B cell (primary cell): Measurements from ENCODE around the gene IQGAP1. TPM values are rescaled to one million over a fixed set of nuclear protein-coding genes. Genes with fewer than 3 reads are reported as not detected.

Experiments
- ATAC-seq: fragments of 200-7000 bp; cut with Tn5 transposase; one replicate; pipeline ENCODE4 v1.10.0; 2021; ENCODE audit warnings: low read depth, mild to moderate bottlenecking, moderate number of reproducible peaks, moderate library complexity
- CTCF ChIA-PET: fragments of 350-600 bp; sonication (Branson Sonifier 250); formaldehyde crosslinking; loops from one replicate; lab custom pipeline; 2021; ENCODE audit warnings: antibody characterized with exemption, inconsistent platforms; lab: Charles Lee
- POLR2A ChIA-PET: fragments of 350-600 bp; sonication (Branson Sonifier 250); formaldehyde crosslinking; loops from one replicate; lab custom pipeline; 2021; ENCODE audit warnings: antibody characterized with exemption; lab: Charles Lee
- DNase-seq: peaks from one replicate; pipeline ENCODE4 v3.0.0; 2013
- H2AFZ ChIP-seq: 2 replicates; pipeline ENCODE4 v1.6.1; 2012; ENCODE audit warnings: mild to moderate bottlenecking, low read depth, low read length; ENCODE audit not compliant: insufficient read depth, poor library complexity, severe bottlenecking
- H3K27ac ChIP-seq, 2 donors: 1 replicate in 1 of 2; 2 replicates in 1 of 2; pipeline ENCODE4 v1.5.1; 2012 to 2013; ENCODE audit warnings: low read length in 2 of 2, mild to moderate bottlenecking in 2 of 2, moderate library complexity in 1 of 2
- H3K27me3 ChIP-seq, 4 experiments: fragments of 200-600 bp in 1 of 4; sonication (generic) in 1 of 4; replicated peaks in 1 of 4; 1 replicate in 2 of 4; 2 replicates in 2 of 4; pipeline versions ENCODE4 v1.6.1 to v1.7.0; 2013 to 2016; ENCODE audit warnings: low read length in 3 of 4, mild to moderate bottlenecking in 2 of 4, mixed read lengths in 1 of 4, moderate library complexity in 1 of 4; ENCODE audit not compliant: insufficient read depth in 4 of 4, control insufficient read depth in 3 of 4; ENCODE audit errors: control extremely low read depth in 1 of 4
- H3K36me3 ChIP-seq, 2 experiments: replicated peaks in 1 of 2; 1 replicate in 1 of 2; 2 replicates in 1 of 2; pipeline versions ENCODE4 v1.6.1 to v1.7.1; 2013; ENCODE audit warnings: low read length in 1 of 2; ENCODE audit not compliant: insufficient read depth in 2 of 2, control insufficient read depth in 1 of 2; ENCODE audit errors: control extremely low read depth in 1 of 2, extremely low read depth in 1 of 2
- H3K4me1 ChIP-seq, 2 donors: fragments of 200-600 bp in 1 of 2; sonication (generic) in 1 of 2; 1 replicate in 1 of 2; 2 replicates in 1 of 2; pipeline versions ENCODE4 v1.5.1 to v1.6.1; 2013 to 2017; ENCODE audit warnings: low read length in 2 of 2; ENCODE audit not compliant: control insufficient read depth in 2 of 2, insufficient read depth in 2 of 2
- H3K4me2 ChIP-seq: replicated peaks from 2 replicates; pipeline ENCODE3; 2012; ENCODE audit warnings: mild to moderate bottlenecking, low read depth, low read length; ENCODE audit not compliant: poor library complexity, severe bottlenecking
- H3K4me3 ChIP-seq, 5 experiments: fragments of 200-600 bp in 1 of 5; sonication (generic) in 1 of 5; 1 replicate in 3 of 5; 2 replicates in 2 of 5; pipeline versions ENCODE4 v1.5.1 to v1.7.0; 2011 to 2016; ENCODE audit warnings: low read length in 4 of 5, mild to moderate bottlenecking in 4 of 5, low read depth in 2 of 5, control low read depth in 1 of 5, moderate library complexity in 1 of 5; ENCODE audit not compliant: insufficient read depth in 1 of 5; ENCODE audit errors: control extremely low read depth in 1 of 5, extremely low read depth in 1 of 5
- H3K79me2 ChIP-seq: fragments of 200-600 bp; sonication (generic); one replicate; pipeline ENCODE4 v1.6.0; 2016; ENCODE audit warnings: low read length; ENCODE audit not compliant: control insufficient read depth, insufficient read depth
- H3K9ac ChIP-seq: fragments of 200-600 bp; sonication (generic); 2 replicates; pipeline ENCODE4 v1.6.1; 2017; ENCODE audit warnings: mild to moderate bottlenecking, low read length, moderate library complexity
- H3K9me3 ChIP-seq, 3 donors: one replicate each; pipeline versions ENCODE4 v1.6.1 to v1.7.1; 2013; ENCODE audit warnings: low read length in 2 of 3; ENCODE audit not compliant: control insufficient read depth in 2 of 3, insufficient read depth in 1 of 3; ENCODE audit errors: control extremely low read depth in 1 of 3
- H4K20me1 ChIP-seq: 2 replicates; pipeline ENCODE4 v1.6.0; 2012; ENCODE audit warnings: mild to moderate bottlenecking, low read length; ENCODE audit not compliant: insufficient read depth, control insufficient read depth, poor library complexity, severe bottlenecking
- H3K27ac Mint-ChIP-seq: one replicate; pipeline ENCODE4 v1.8.0; 2021; ENCODE audit warnings: mixed read lengths
- H3K27me3 Mint-ChIP-seq: one replicate; pipeline ENCODE4 v1.8.0; 2021; ENCODE audit warnings: mixed read lengths
- H3K4me1 Mint-ChIP-seq: one replicate; pipeline ENCODE4 v1.8.0; 2021; ENCODE audit warnings: mixed read lengths
- H3K4me3 Mint-ChIP-seq: one replicate; pipeline ENCODE4 v1.8.0; 2021; ENCODE audit warnings: mixed read lengths
- H3K9me3 Mint-ChIP-seq: one replicate; pipeline ENCODE4 v1.8.0; 2022; ENCODE audit warnings: mixed read lengths; ENCODE audit not compliant: insufficient read depth
- EZH2 ChIP-seq: IDR thresholded peaks from 2 replicates; pipeline ENCODE4 v1.6.1; 2012; ENCODE audit warnings: borderline replicate concordance, low read depth, mild to moderate bottlenecking, moderate library complexity, low read length; ENCODE audit not compliant: insufficient read depth, poor library complexity, severe bottlenecking
- WGBS: methylation state at CpG from one replicate; pipeline ENCODE4 v1.1.5; 2013; ENCODE audit warnings: missing lambda C conversion rate; ENCODE audit not compliant: insufficient coverage; 5-methylcytosine and 5-hydroxymethylcytosine counted together
- intact Hi-C: fragments of 100-400 bp; cut with micrococcal nuclease; formaldehyde crosslinking; loops from one replicate; pipeline ENCODE4 v1.10.0; 2022
- polyA plus RNA-seq: library from polyadenylated mRNA; depleted of rRNA; stranded (reverse); fragments of >200 nt; gene quantifications from 2 replicates; pipeline ENCODE4 v1.2.3, GENCODE V29; 2012
- total RNA-seq, 2 donors: library from RNA; stranded (reverse); fragments of 120-200 nt in 1 of 2; gene quantifications; 1 replicate in 1 of 2; 2 replicates in 1 of 2; pipeline versions ENCODE4 v1.2.3 to v1.2.4, GENCODE V29; 2013 to 2022
- TF ChIP-seq, protein P1 (sequence below): fragments of 200-600 bp; IDR thresholded peaks from one replicate; pipeline ENCODE4 v1.8.0; 2022; ENCODE audit warnings: antibody characterized with exemption, mild to moderate bottlenecking

Gene IQGAP1
- total and polyA plus RNA-seq, 2 donors (not counting 1 experiment from before 2014, with no cell fraction given), result 49.7 to 216 TPM

DNA sequence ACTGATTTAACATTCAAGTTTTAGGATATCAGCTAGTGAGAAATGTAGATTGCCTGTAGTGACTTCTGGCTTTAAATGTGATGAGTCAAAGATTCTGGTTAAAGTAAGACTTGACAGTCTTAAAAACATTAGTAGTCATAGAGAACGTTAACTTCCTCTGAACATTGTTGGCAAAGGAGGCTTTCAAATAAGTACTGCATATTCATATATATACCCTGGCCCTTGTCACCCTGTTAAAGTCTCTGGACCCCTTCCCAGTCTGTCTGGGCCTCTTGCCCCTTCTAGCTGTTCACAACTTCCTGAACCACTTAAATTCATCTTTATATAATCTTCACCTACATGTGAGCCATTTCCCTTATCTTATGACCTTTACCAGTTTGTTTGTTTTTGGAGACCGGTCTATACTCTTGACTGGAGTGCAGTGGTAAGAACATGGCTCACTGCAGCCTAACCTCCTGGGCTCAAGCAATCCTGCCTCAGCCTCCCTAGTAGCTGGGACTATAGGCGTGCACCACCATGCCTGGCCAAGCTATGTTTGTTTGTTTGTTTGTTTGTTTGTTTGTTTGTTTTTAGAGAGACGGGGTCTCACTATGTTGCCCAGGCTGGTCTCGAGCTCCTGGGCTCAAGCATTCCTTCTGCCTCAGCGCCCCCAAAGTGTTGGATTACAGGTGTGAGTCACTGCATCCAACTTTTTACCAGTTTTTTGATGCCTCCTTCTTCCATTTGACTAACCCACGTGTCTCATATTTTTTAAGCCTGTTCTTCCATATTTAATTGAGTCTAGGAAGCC, 77.3 kb downstream of the IQGAP1 start:
- no peak for ATAC-seq
- Histone ChIP-seq H3K27ac (no peak overlapping the region), H3K4me3 (no peak overlapping the region), H3K79me2 (no peaks in the 10 kb centered on the region), H3K4me2 (no peak overlapping the region), H3K36me3 (peaks cover 5 to 85% of the 10 kb centered on the region in 2 experiments), H3K27me3 (no peaks in the 10 kb centered on the region), H3K9me3 (no peaks in the 10 kb centered on the region), H2AFZ (no peak overlapping the region), H4K20me1 (no peaks in the 10 kb centered on the region), H3K4me1 (no peaks in the 10 kb centered on the region), H3K9ac (no peak overlapping the region)
- Mint-ChIP-seq H3K27ac (peak overlapping the region; percentile 1), H3K9me3 (no peaks in the 10 kb centered on the region), H3K4me3 (no peak overlapping the region), H3K4me1 (no peaks in the 10 kb centered on the region), H3K27me3 (no peaks in the 10 kb centered on the region)
- TF ChIP-seq EZH2, result no peak
- TF ChIP-seq, protein P1, sequence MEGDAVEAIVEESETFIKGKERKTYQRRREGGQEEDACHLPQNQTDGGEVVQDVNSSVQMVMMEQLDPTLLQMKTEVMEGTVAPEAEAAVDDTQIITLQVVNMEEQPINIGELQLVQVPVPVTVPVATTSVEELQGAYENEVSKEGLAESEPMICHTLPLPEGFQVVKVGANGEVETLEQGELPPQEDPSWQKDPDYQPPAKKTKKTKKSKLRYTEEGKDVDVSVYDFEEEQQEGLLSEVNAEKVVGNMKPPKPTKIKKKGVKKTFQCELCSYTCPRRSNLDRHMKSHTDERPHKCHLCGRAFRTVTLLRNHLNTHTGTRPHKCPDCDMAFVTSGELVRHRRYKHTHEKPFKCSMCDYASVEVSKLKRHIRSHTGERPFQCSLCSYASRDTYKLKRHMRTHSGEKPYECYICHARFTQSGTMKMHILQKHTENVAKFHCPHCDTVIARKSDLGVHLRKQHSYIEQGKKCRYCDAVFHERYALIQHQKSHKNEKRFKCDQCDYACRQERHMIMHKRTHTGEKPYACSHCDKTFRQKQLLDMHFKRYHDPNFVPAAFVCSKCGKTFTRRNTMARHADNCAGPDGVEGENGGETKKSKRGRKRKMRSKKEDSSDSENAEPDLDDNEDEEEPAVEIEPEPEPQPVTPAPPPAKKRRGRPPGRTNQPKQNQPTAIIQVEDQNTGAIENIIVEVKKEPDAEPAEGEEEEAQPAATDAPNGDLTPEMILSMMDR, result no peak
- ChIA-PET POLR2A (interaction anchor here (0.6 kb wide), 1 partner anchor 24 kb away, joined by 3 read pairs; no protein-coding TSS in a partner anchor), CTCF (interaction anchor here (0.8 to 4.4 kb wide), 3 partner anchors 16 to 133 kb away, joined by 3 to 18 read pairs (median 4); no protein-coding TSS in a partner anchor)
- no peak for DNase-seq
- intact Hi-C loops, result loop anchor here (5.0 kb wide), 1 partner anchor 33 kb away; no protein-coding TSS in a partner anchor
- WGBS, result 100% methylated on average over 5 of the region's 7 CpGs
